Umbilical cord (tissue), 2 donors: Measurements from ENCODE around the gene COL15A1. TPM values are rescaled to one million over a fixed set of nuclear protein-coding genes. Genes with fewer than 3 reads are reported as not detected.
A peak's percentile ranks its signal among the peaks of the same experiment; 100 is the strongest.
"Not testable (repeated sequence)": the region's sequence is repeated elsewhere in the genome, so short reads cannot be mapped to it uniquely, and the experiment has no call there.

Source experiments
- DNase-seq: peaks from one replicate; pipeline ENCODE4 v3.0.0-alpha.2; 2015; ENCODE audit warnings: low spot score
- total RNA-seq: library from RNA; depleted of rRNA; stranded (reverse); fragments of >200 nt; gene quantifications from one replicate; pipeline ENCODE4 v1.2.3, GENCODE V29; 2014; ENCODE audit warnings: low replicate concordance; ENCODE audit not compliant: insufficient read depth

The COL15A1 gene
- 348 TPM for total RNA-seq

DNA sequence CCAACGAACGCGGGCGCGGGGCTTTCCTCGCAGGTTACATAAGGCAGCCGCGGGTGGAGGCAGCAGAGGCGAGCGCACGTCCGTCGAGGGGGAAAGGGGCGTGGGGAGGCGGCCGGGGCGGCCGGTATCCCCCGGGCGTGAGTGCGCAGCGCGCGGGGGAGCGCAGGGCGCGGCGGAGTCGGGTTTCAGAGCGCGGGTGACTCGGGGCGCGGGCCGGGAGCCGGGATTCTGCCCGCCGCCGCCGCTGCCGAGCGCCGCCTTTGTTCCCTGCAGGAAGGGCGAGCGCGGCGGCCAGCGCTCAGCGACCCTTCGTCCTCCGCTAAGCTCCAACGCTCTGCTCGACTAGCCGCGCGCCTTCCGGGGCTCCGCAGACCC, at the start of gene COL15A1:
COL15A1 (plus strand) TSS at position 226 of the 375 bp plus-strand sequence. CDS start 155 bp downstream, outside the sequence.
- DNase-seq, result peak; percentile 57

DNA sequence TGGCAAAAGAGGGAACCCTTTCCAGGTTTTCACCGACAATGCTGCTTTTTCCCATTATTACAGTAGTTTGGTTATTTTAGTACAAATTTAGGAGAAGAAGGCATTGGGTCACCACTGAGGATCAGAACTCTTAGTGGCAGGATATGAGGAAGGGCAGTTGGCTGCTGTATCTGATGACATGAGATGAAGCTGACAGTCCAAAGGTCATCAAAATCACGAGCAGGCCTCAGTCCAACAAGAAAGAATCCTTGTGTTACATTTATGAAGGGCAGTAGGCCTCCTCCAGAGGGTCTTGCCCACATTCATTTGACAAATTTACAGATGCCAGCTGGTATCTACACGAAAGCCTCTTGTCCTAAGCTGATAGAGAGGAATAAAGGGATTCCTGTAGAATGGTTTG, 49.5 kb upstream of the COL15A1 start:
- DNase-seq, result no peak

DNA sequence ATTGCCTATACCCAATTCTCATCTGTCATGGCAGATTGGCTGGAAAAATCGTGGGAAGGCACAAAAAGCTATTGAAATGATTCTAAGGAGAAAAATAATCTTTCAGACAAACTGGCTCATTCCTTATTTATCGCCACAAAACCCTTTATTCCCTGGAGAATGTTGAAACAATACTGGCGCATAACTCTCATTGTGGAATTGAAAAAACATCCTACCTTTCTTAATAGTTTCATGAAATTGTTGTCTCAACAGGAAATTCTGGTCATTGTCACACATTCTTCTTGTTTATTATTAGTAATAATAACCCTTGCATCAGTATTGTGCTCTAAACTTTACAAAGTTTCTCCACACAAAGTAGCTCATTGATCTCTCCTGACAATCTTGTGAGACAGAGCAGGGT, 48.9 kb upstream of the COL15A1 start:
- no peak for DNase-seq

DNA sequence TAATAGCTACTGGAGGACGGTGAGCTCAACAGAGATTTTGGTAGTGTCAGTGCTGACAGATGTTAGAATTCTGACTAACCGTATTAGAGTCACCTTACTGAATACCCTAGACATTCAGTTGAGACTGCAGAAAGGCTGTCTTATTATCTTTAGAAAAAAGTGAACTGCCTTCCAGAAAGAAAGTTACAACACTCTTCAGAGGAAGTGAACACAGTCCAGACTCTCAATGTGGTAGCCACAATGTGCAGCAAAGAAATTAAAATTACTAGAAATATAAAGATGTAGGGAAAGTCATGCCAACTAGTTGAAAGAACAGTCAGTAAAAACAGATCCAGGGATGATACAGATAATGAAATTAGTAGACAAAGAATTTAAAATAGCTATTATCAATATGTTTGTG, 47.1 kb upstream of the COL15A1 start:
- no peak for DNase-seq

DNA sequence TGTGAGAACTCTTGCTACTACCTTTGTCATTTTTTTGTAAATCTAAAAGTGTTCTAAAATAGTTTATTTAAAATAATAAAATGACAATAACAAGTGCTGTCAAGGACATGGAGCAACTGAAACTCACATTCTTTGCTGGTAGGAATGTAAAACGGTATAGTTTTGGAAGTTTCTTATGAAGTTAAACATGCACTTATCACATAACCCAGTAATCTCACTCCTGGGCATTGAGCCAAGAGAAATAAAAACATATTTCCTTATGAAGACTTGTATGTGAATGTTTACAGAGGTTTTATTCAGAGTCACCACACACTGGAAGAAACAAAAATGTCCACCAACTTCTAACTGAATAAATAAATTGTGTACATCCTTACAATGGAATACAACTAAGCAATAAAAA, 46.0 kb upstream of the COL15A1 start:
- DNase-seq, result peak; percentile 61

DNA sequence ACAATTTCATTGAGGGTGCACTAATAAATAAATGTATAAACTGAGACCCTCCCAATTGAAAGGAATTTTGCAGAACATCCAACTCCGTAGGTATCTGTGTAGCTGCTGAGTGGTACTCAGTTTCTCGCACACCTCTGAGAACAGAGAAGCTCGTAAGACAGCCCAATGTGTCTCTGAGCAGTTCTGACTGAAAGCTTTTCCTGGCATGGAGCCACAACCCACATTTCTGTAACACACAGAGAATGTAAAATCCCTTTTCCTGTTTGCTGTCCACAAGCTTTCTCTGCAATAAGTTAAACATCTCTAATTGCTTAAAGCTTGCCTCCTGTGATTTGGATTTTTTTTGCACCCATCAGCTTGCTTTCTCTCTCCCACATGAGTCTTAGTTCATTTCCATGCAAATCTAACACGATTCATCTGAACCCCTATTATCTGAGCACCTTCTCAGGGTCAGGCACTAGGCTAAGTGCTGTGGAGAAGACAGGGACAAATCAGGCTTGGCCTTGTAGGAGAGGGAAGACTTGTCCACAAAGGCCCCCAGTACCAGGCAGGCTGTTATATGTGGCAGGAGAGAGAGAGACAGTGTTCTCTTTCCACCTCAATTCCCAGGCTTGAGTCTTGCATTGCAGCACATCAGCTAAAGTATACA, 44.2 kb upstream of the COL15A1 start:
- DNase-seq, result peak; percentile 93

DNA sequence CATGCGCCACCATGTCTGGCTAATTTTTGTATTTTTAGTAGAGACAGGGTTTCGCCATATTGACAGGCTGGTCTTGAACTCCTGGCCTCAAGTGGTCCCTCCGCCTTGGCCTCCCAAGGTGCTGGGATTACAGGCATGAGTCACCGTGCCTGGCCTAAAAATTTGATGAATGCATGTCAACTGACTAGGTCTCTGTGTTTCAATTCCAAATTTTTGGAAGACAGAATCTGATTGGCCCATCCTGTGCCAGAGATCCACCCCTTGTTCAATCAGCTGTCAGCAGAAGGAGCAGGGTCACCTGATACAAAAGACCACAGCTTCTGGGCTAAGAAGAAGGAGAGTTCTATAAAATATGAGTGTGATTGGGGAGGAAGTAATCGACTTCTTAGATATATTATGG, 43.5 kb upstream of the COL15A1 start:
- DNase-seq, result no peak

DNA sequence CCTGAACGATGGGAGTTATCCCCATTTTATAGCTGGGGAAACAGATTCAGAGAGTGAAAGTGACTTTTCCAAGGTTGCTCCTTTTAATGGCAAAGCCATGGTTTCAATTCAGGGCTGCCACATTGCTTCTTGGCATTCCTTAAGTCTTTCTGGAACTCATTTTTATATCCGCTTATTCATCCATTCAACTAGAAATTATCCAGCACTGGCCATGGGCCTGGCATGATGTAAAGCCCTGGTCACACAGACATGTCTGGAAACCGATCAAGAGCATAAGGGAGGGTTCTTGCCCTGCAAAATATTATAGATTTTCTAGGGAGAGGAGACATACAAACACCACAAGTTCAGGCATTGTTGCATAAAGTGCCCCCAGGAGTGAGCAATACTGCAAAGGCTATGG, 43.0 kb upstream of the COL15A1 start:
- DNase-seq, result no peak

DNA sequence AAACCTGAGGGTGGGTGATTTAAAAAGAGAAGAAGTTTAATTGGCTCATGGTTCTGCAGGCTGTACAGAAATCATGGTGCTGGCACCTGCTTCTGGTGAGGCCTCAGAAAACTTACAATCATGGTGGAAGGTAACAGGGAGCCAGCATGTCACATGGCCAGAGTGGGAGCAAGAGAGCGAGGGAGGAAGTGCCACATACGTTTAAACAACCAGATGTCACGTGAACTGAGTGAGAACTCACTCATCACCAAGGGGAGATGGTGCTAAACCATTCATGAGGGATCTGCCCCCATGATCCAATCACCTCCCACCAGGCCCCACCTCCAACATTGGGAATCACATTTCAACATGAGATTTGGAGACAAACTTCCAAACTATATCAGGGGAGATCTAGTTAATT, 41.9 kb upstream of the COL15A1 start:
- not testable (repeated sequence) for DNase-seq

DNA sequence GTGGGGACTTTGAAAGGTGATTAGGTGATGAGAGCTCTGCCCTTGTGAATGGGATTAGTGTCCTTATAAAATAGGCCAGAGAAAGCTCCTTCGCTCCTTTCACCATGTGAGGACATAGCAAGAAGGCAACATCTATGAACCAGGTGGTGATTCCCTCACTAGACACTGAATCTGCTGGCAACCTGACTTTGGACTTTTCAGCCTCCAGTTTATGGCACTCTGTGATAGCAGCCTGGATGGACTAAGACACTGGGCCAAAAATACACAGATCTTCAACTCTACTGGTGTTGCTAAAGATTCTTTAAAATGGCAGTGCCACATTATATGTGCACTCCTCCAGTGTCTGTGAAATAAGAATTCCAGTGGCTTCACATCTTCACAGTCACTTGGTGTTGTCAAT, 41.2 kb upstream of the COL15A1 start:
- DNase-seq, result no peak

DNA sequence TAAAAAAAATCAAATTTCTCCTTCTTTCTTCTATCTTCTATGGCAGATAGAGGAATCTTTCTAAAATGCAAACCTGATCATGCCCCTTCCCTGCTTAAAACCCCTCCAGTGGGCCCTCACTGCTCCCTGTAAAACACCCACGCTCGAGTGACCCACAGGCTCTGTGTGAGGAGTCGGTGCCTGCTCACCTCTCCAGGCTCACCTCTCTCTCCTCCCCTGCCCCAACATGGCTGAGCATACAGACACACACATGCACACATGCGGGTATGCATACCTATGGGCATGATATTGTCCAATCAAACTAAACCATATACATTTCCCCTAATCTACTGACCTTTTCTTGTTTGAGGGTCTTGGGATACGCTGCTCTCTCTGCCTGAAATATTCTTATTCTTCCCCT, 40.8 kb upstream of the COL15A1 start:
- no peak for DNase-seq

DNA sequence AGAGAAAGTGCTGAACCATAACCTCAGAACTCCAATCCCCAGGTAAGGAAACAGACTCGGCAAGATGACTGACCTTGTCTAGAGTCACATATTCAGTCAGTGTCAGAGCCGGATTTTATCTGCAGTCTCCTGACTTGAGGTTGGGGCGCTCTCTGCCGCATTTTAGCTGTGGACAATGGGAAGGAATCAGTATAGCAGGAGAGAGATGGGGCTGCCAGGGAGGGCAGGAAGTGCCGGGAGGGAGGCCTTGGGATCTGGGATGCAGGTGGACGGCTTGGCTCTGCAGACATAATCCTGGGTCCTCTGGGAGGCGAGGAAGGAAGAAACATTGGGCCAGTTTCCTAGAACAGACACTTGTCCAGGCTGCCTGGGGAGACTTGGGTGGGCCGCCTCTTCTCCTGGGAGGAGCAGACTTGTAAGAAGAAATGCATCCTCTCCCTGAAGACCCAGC, 39.7 kb upstream of the COL15A1 start:
- no peak for DNase-seq

DNA sequence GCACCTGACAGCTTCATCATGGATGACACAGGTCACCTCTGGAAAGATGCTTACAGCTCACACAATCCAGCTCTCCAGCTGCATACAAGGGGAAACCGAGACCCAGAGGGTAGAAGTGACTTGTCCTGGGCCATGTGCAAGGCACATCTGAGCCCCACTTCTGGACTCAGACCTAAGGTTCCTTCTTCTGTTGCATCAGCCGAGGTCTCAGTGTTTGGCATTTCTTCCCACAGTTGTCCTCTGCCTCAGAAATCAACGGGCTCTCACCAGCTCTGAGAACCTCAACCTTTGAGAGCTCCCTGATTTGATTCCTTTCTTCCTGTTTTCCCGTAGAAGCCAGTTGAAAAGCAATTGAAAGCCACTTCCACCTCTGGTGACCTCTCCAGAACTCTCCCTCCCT, 38.7 kb upstream of the COL15A1 start:
- DNase-seq, result no peak

DNA sequence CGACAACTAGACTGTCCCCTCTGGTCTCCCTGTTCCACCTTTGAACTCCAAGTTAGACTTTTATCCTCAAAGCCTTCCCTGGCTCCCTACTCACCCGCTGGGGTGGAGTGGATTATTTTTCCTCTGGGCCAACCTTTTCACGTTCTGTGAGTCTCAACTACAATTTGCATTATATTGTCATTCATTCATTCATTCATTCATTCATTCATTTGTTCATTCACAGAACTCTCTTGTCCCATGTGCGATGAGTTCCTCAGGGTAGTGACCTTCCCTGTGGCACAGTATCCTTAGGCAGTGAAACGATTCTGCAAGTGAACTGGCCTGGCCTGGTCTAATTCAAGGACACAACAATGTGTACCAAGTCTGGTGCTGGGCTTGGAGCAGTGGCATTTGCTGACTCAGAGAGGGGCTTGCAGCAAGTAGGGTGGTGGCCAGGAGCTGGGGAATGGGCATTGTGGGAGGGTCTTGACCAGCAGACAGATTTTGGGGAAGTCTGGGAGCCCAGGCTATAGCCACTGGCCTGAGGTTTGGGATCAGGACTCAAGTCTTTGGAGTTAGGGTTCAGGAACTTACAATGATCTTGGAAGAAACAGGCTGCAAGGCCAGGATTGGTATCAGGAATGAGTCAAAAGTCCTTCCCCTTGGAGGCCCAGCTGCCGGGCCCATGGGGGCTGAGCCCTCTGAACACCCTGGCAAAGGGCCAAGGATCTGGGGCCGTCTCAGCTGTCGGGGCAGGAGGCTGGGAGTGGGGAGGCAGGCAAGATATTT, 37.2 kb upstream of the COL15A1 start:
- DNase-seq, result peak; percentile 94

DNA sequence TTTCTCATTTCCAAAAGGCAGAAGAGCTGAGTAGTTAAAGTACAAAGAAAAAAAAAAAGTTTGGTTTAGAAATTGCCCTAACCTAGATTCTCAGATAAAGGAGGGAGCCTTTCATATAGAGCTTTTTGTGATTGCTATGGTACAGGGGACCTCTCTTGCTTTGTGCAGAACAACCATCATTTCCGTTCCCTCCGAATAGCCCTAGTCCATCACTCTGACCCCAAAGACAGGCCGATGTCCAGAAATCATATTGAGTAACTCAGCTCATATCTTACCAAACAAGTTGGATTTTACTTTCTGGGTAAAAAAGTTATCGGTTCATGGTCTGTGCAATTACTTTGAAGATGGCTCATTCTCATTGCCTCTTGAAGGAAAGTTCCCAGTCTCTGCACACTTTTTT, 36.7 kb upstream of the COL15A1 start:
- DNase-seq, result no peak

DNA sequence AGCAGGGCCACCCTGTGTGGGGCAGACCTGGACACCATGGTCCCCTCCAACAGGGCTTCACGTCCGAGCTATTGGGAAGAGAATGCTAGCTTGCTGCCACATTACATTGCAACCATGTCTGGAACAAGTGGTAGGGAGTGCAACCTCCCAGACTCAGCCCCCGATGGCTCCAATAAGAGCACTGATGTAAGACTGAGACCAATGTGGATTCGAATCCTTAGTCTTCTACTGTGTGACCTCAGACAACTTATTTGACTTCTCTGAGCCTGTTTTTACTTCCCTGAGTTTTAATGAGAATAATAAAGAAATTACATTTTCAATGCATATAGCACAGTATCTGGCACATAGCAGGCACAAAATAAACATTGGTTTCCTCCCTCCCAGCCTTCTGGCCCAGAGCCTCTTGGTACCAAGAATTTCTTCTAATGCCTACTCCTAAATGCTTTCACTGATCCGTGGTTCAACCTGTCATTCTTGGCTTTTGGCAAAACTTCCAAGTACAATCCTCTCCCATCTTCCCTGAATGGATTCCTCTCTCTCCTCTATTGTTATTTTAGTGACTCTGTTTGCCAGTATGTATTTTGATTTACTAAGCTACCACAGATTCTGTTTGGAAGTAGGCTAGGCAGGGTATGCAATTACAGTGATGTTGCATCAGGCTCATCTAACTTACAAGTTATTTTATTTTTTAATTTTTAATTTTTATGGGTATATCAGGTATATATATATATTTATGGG, 34.6 kb upstream of the COL15A1 start:
- DNase-seq, result no peak

DNA sequence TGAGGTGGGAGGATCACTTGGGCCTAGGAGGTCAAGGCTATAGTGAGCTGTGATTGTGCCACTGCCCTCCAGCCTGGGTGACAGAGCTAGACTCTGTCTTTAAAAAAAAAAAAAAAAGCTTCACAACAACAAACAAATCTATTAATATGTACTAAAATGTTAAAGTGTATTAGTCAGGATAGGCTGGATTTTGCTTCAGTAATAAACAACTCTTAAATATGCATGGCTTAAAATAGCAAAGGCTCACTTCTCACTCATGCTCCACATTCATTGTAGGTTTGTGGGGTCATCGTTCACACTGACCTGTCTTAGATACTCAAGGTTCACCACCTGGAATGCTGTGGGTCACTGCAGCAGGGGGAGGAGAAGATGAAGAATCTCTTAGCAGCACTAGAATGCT, 33.8 kb upstream of the COL15A1 start:
- no peak for DNase-seq

DNA sequence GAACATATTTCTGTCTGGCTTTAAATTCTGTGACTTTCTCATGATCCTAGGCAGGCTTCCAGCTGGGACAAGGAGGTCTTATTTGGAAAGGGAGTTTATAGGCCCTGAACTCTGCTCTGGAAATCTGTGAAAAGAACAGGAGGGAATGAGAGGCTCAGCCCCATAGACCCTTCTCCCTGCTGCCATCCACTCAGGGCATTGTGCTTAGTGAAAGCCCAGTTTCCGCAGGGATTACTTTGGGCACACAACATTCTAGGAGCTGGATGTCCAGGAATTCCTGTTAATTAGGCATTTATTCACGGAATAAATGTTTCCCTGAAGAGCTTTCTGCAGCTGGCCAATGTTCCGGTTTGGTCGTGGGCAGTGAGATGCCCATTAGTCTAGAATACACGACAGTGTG, 32.7 kb upstream of the COL15A1 start:
- no peak for DNase-seq

DNA sequence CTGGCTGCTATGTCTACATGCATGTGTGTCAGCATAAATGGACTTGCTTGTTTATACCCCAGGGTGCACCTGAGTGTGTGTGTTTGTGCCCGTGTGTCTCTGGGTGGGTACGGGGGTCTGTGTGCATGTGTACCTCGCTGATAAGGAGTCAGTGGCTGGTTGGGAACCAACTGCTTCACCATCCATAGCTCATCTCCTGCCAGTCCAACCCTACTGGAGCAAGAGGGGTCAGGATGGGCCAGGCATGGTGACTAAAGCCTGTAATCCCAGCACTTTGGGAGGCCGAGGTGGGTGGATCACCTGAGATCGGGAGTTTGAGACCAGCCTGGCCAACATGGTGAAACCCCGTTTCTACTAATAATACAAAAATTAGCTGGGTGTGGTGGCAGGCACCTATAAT, 32.0 kb upstream of the COL15A1 start:
- DNase-seq, result not testable (repeated sequence)

DNA sequence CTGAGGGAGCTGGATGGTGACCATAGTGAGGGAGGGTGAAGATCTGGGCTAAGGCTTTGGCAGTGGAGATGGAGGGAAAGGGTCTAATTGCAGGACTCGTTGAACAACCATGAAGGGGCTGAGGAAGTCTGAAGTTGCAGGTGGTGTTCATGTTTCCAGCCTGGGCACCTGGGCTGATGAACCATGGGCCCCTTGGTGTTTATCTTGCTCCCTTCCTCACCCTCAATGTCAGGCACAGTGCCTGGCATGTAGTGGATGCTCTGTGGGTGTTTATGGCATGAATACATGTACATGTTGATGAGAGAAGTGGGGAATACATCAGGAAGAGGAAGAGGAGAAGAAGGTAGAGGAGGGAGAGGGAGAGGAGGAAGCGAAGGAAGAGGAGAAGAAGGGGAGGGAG, 31.3 kb upstream of the COL15A1 start:
- DNase-seq, result no peak

DNA sequence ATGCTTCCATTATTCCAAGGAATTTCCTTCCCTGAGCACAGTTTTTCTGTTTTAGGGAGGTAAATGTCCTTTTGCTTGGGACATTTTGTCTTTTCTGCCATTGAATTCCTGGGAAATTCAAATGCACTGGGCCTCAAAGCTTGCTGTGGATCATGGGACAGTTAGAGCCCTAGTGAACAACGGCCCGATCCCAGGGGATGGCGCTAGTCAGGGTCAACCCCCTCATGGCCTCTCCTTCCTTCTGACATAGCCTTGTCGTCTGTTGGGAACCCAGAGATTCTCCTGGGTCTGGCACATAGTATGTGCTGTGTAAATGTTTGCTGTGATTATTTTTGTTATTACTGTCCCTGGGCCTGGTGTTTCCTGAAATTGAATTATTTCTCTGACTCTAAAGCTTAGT, 30.7 kb upstream of the COL15A1 start:
- no peak for DNase-seq

DNA sequence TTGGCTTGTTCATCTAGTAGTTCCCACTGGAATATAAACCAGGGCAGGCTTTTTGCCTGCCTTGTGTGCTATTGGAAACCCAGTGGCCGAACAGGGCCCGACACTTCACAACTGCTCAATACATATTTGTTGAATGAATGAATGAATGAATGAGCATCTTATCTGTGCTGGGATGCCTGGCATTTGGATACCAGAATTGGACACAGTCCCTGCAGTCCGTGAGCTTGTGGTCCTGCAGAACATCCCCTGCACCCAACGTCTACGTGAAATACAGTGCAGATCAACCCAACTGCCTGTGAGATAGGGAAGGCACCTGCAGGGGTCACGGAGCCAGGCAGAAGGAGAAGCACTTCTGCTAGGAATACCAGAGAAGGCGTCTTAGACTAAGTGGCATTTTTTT, 30.0 kb upstream of the COL15A1 start:
- no peak for DNase-seq

DNA sequence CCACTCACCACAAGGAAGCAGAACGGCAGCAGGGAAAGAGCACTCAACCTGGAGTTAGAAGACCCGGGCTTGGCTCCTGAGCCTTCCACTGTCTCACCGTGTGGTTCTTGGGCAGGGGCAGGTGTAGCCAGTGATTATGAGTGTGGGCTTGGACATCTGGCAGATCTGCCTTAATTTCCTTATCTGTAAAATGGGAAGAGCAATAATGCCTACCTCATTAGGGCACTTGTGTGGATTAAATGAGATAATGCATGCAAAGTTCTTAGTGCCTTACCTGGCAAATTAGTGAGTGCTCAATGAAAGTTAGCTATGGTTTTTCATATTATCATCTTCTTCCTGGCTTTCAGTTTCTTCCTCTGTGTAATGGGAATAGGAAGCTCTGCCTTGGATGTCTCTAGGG, 28.1 kb upstream of the COL15A1 start:
- DNase-seq, result no peak
